HG02840 (cell line): ENCODE results near the gene TXNDC16.

Source experiments
- ATAC-seq: cut with Tn5 transposase; IDR thresholded peaks from one replicate; pipeline ENCODE4 v1.9.1; 2021; ENCODE audit warnings: mild to moderate bottlenecking, moderate library complexity, moderate number of reproducible peaks; ENCODE audit not compliant: unreplicated experiment, low FRiP score

The TXNDC16 gene

GRCh38 chr14:52457411-52457810 lies 94.9 kb downstream of the TXNDC16 start:
- ATAC-seq, result no peak

DNA sequence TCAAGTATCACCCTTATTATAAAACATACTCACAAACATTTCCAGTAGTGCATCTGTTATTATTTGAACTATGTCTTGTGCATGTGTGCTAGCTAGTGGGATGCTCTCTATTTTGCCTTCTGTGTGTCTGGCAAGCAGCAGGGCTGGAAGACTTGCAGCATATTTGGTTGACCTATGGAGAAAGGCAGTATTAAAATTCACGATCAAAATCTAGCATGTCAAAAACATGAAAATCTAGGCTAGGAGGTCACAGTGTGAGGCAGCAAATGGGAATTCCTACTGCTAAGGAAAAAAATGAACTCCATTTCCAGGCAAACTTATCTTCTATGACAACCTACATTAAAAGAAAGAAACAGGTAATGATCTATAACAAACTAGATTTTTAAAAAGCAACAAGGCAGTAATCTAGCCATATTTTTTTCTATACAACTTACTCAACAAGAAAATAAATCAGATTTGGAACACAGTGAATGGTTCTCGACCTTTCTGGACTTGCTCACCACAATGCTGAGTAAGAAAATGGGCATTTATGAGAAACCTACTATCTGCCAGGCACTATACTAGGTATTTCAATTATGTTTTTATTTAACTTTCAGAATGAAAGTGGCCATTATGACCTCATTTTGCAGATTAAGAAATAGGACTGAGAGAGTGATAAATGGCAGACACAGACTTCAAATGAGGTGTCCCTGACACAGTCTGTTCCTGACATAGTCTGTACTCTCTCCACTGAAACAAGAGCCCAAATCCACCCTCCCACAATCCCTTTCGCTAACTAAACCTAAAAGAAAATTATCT lies 96.8 kb downstream of the TXNDC16 start:
- no peak for ATAC-seq

DNA sequence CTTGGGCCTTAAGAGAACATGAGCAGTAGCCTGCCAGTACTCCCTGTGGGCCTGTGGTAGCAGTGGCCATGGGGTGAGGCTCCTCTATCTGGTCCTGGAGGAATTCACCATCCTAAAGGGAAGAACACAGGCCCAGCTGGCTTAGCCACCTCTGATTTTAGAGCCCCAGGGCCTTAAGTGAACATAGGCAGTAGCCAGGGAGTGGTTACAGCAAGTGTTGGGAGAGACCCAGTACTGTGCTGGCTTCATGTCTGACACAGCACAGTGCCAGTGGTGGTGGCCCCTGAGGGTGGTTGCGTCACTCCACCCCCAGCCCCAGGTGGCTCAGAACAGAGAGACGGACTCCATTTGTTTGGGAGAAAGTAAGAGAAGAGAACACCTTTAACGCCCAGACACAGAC lies 105.1 kb downstream of the TXNDC16 start:
- ATAC-seq, result no peak

DNA sequence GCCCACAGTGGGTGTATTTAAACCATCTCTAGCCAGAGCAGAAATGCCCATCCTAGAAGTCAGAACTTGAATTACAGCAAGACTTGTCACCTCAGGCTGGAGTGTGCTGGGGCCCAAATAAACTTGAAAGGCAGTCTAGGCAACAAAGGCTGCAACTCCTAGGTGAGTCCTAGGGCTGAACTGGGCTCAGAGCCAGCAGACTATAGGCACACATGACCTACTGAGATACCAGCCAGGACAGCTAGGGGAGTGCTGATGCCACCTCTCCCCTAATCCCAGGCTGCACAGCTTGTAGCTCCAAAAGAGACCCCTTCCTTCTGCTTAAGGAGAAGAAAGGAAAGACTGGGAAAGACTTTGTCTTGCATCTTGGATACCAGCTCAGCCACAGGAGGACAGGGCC lies 106.0 kb downstream of the TXNDC16 start:
- no peak for ATAC-seq

DNA sequence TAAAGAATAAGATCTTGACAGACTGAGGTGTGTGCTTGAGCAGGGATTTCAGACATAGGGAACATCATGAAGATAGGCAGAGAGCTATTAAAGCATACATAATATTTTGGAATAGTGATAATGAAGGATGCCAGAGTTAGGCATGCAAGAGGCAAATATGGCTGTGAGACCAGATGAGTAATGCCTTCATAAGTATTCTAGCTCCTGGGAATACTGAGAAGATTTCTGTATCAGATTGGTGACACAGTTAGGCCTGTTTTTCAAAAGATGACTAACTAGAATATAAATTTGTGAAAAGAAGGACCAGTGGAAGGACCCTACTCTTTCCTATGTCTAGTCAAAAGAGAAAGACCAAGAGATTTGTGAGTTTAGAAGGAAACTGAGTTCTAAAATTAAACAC lies 108.8 kb downstream of the TXNDC16 start:
- no peak for ATAC-seq

DNA sequence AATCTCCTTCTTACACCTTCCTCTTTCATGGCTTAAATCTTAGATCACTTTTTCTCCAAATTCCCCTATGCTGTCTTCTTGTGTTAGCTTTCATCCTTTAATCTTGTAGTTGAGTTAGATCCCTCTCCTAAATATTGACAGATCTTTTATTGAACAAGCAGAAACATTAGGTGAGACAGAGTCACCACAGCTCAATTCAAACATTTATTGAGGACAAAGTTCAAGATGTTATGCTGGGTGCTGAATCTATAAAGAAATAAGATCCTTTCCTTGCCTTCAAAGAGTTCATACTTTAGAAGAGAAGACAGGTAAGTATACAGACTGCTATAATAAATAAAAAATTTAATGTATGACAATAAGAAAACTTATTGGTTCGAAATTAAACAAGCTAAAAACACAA lies 109.7 kb downstream of the TXNDC16 start:
- ATAC-seq, result no peak

GRCh38 chr14:52442166-52442565 lies 110.1 kb downstream of the TXNDC16 start:
- ATAC-seq, result no peak

GRCh38 chr14:52439476-52439875 lies 112.8 kb downstream of the TXNDC16 start:
- no peak for ATAC-seq

DNA sequence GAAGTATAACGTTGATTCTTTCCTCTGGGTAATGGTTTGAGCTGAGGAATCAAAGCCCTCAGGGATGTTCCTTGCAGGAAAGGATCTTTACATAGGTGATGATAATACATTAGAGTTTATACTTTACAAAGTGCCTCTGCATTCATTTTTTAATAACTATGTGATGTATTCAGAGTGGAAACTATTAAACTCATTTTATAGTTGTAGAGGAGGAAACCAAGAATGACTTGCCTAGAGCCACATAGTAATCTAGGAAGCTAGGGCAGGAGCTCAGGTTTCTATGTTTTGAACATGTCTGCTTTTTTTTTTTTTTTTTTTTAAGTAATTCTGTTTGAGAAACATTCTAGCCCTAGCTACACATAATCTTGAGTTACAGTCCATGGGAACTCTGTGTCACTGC lies 117.3 kb downstream of the TXNDC16 start:
- no peak for ATAC-seq

DNA sequence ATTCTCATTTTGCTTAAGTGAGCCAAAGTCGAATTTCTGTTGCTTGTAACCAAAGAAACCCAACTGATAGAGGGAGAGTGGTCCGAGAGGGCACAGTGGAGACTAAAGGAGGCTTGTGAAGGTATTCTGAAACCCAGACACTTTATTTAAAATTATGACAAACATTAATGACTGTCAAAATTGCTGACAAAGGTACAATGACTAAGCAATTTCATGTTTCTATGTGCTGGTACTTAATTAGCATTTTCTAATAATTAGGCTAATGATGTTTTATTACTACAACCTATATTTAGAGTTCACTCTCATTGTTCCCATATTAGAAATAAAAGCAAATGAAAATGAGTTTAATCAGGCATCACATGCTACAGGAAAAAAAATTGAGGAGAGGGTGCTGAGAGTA lies 121.8 kb downstream of the TXNDC16 start:
- no peak for ATAC-seq

- no peak for ATAC-seq
Measured at GRCh38 chr14:52429451-52429850, 122.9 kb downstream of the TXNDC16 start.

DNA sequence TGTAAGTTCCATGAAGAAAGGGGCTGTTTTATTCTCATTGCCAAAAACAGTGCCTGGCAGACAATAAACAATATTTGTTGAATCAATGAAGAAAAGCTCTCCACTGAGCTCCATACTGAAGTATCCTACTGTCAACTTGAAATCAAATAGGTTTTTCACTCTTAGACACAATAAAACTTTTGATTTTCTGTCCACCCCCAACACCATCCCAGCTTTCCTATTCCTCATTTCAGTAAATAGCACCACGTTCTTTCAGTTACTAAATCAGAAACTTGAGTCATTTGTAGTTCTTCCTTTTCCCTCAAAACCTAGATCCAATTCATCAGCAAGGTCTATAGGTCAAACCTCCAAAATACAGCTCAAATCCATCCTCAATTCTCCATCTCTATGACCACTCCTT lies 124.8 kb downstream of the TXNDC16 start:
- ATAC-seq, result no peak

DNA sequence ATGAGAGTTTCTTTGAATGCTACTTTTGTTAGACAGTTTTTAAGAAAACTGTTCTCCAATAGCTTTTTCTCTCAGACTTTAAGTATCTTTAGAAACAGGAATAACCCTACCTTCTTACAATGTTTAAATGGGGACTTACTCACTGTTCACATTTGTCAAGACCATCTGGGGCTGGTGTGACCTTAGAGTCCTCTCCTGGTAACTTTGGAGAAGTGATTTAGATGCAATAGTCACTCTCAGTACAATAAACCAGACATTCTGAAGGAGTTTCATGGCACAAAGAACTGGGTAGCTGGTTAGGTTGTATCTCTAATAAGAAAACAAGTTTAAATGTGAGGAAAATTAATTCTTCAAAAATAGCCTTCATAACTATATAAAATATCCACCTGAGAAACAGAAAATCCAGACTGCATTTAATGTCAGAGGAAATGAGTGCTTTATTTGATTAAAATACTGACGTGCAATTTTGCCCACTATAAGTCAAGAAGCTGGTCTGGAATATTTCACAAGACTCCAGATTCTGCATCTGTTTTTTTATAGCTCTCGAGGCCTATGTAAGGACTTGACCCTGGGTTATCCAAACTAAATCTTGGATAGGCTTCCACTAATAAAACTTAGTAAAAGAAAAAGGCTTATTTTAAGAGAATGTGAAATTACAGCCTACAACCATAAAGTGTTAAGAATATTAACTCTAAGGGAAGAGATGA lies 129.5 kb downstream of the TXNDC16 start:
- ATAC-seq, result no peak

- ATAC-seq, result no peak
Measured at GRCh38 chr14:52417139-52417538, 135.2 kb downstream of the TXNDC16 start.

DNA sequence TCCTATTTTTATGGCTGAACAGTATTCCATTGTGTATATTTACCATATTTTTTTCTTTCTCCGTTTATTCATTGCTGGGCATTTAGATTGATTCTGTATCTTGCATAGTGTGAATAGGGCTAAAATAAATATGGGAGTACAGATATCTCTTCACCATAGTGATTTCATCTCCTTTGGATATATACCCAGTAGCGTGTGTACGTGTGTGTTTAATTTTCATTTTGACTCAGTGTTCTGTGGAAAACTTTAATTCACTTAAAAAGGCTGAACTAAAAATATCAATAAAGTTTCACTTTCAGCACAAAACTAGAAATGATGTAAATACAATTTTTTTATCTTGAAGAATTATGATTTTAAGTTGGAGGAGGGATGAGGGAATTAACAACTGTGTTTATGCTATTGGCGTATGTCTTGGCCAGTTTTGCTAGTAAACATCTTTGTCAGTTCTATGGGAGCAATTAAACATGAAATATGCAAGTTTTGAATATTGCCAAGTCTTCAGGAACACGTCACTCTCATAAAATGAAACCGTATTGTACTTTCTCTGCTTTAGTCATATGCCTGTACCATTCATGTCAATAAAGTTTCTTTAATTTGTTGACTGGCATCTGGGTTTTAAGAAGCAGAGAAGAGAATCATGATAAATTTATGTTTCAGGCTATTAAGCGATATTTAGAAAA lies 138.4 kb downstream of the TXNDC16 start:
- no peak for ATAC-seq

DNA sequence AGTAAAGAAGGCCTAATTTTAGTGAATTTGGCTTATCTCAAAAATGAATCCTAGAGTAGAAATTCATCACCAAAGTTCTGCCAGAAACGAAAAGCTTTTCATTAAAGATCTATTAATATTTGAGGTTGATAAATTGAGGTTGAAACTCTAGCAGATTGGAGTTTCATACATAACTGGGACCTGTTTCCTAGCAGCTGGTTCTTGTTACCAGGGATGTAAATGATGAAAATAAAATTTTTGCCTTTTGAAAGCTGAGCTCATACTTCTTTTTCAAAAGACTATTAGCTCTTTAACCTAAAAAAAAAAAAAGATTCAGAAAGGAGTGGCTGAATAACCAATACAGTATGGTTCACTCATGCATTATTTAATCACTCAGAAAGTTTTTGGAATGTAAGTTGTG lies 139.9 kb downstream of the TXNDC16 start:
- no peak for ATAC-seq

DNA sequence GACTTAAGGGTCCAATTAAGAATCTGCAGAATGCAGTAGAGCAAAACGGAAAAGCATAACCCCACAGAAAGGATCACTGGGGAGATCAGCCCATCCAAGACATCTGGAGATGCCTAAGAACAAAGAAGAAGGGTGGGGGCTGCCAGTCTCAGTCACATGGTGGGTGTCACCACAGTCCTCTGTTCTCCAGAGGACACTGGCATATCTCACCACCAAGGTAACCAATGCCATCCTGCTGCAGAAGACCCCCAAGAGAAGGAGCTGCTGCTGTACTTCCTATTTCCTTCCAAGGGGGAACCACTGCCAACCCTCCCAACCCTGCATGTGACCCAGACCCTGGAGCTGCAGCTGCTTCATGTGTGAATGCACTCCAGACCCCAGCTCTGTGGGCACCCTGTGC lies 147.0 kb downstream of the TXNDC16 start:
- ATAC-seq, result no peak

GRCh38 chr14:52402812-52403526 lies 149.3 kb downstream of the TXNDC16 start:
- no peak for ATAC-seq

GRCh38 chr14:52400846-52401245 lies 151.5 kb downstream of the TXNDC16 start:
- no peak for ATAC-seq

DNA sequence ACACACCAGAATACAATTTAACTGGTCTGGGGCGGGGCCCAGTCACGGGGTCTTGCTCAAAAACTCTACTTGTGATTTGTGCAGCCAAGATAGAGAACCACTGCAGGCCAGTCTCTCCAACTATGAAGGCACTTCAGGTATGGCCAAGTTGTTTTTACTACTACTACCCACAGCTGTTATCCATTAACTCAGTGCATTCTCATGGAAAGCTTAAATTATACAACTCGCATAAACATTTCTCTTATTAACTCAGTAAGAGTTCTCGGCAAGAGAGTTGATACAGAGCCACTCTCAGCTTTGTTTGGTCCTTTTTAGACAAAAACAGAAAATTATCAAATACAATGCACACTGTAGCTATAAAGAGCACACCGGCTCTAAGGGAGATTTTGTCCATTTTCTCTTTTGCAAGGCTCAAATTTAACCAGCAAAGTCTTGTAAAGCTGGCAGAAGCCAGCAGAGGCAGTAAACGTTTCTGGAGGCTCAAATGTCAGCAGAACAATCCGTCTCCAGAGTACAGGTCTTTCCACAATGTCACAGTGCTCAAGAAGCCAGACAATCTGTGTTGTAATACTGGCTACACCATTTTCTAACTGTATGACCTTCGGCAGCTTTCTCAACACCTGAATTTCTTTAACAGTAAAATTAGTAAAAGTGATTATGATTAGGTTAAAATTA lies 152.2 kb downstream of the TXNDC16 start:
- no peak for ATAC-seq
